PC-3 (cell line): ENCODE measurements around the gene PLA2G4A.

Experiments
- CTCF ChIP-seq: fragments of 300-600 bp; sonication (generic); conservative IDR thresholded peaks from 2 replicates; pipeline ENCODE4 v1.5.1; 2017; ENCODE audit warnings: antibody characterized with exemption, low read depth, mild to moderate bottlenecking, low read length
- EZH2 ChIP-seq: fragments of 300-600 bp; sonication (generic); IDR thresholded peaks from one replicate; pipeline ENCODE4 v1.6.1; 2017; ENCODE audit warnings: antibody characterized with exemption, mild to moderate bottlenecking, low read length; ENCODE audit not compliant: unreplicated experiment

GRCh38 chr1:186785503-186785902 is 43.2 kb upstream of the PLA2G4A start:
- TF ChIP-seq CTCF = no peak
- no peak for TF ChIP-seq EZH2
